Karpas-422 (cell line): ENCODE data around the gene SMO. TPM values are rescaled to one million over a fixed set of nuclear protein-coding genes. Genes with fewer than 3 reads are reported as not detected.

Source experiments
- DNase-seq: peaks from one replicate; pipeline ENCODE4 v3.0.0-alpha.2; 2015
- H2AFZ ChIP-seq: fragments of 200-600 bp; sonication (generic); 2 replicates; pipeline ENCODE4 v1.6.1; 2014; ENCODE audit warnings: antibody characterized with exemption, low read length, mixed read lengths
- H3K27ac ChIP-seq: fragments of 200-600 bp; sonication (generic); 2 replicates; pipeline ENCODE4 v1.5.1; 2014; ENCODE audit warnings: mild to moderate bottlenecking, low read length, moderate library complexity
- H3K27me3 ChIP-seq: fragments of 200-600 bp; sonication (generic); 2 replicates; pipeline ENCODE4 v1.6.1; 2014; ENCODE audit warnings: low read length, mixed read lengths
- H3K36me3 ChIP-seq: fragments of 200-600 bp; sonication (generic); 2 replicates; pipeline ENCODE4 v1.6.1; 2014; ENCODE audit warnings: low read length, mixed read lengths; ENCODE audit not compliant: insufficient read depth
- H3K4me1 ChIP-seq: fragments of 200-600 bp; sonication (generic); 2 replicates; pipeline ENCODE4 v1.6.1; 2014; ENCODE audit warnings: mild to moderate bottlenecking, low read length, mixed read lengths
- H3K4me2 ChIP-seq: fragments of 200-600 bp; sonication (generic); 2 replicates; pipeline ENCODE4 v1.6.1; 2014; ENCODE audit warnings: low read length, low read depth, mild to moderate bottlenecking; ENCODE audit not compliant: poor library complexity, severe bottlenecking
- H3K4me3 ChIP-seq: fragments of 200-600 bp; sonication (generic); 2 replicates; pipeline ENCODE4 v1.5.1; 2014; ENCODE audit warnings: mild to moderate bottlenecking, antibody characterized with exemption, low read length, mixed read lengths
- H3K79me2 ChIP-seq: fragments of 200-600 bp; sonication (generic); 2 replicates; pipeline ENCODE4 v1.6.1; 2014; ENCODE audit warnings: mild to moderate bottlenecking, low read length, mixed read lengths
- H3K9ac ChIP-seq: fragments of 200-600 bp; sonication (generic); 2 replicates; pipeline ENCODE4 v1.6.0; 2014; ENCODE audit warnings: low read length
- H3K9me2 ChIP-seq: fragments of 200-600 bp; sonication (generic), shearing (Covaris generic); replicated peaks from 2 replicates; pipeline ENCODE4 v1.6.0; 2014; ENCODE audit warnings: mild to moderate bottlenecking, low read length, moderate library complexity; ENCODE audit not compliant: insufficient read depth
- H3K9me3 ChIP-seq: fragments of 300-700, 200-600 bp; sonication (generic); 2 replicates; pipeline ENCODE4 v1.6.1; 2014; ENCODE audit warnings: low read length, mixed read lengths
- H4K20me1 ChIP-seq: fragments of 200-600 bp; sonication (generic); 2 replicates; pipeline ENCODE4 v1.6.1; 2014; ENCODE audit warnings: mild to moderate bottlenecking, antibody characterized with exemption, low read length, low read depth; ENCODE audit not compliant: insufficient read depth
- total RNA-seq: library from RNA; depleted of rRNA; stranded (reverse); fragments of >200 nt; shearing (Covaris generic); gene quantifications from 2 replicates; pipeline ENCODE4 v1.2.3, GENCODE V29; 2014; ENCODE audit warnings: low replicate concordance

SMO gene
- total RNA-seq, 1 experiment from 2014 or later = not detected

DNA sequence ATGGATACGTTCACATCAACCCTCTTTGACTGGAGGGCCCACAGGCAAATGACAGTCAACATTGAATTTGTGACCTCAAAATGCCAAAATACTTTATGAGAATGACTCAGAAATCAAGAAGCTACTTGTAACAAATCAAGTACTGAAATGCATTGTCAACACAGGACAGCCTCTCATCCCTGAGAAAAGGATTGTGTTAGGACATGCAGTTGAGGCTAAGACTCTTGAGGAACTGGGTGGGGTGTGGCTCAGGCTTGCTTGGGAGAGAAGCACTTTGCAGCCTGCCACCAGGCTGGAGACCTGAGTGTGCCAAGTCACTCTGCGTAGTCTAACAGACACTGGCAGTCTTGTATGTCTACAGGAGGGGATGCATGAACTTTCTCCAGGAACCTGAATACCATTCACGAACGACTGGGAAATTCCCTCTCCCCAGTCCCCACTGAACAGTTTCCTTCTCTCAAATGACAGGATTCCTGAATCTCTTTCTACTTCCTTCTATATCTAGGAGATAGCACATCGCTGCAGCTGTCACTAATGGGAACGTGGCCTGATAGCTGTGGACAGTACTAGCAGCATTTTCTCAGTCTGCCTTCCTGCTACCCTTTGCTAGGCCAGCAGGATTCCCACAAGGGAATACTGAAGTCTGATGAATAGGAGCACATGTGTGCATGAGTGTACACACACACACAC, 3.3 kb upstream of the SMO start:
- Histone ChIP-seq H3K9me3 (no peaks in the 10 kb centered on the region), H3K27ac (no peak overlapping the region), H4K20me1 (no peaks in the 10 kb centered on the region), H3K4me1 (no peaks in the 10 kb centered on the region), H2AFZ (no peak overlapping the region), H3K36me3 (no peaks in the 10 kb centered on the region), H3K4me2 (no peak overlapping the region), H3K79me2 (no peaks in the 10 kb centered on the region), H3K9me2 (no peaks in the 10 kb centered on the region), H3K27me3 (no peaks in the 10 kb centered on the region), H3K9ac (no peak overlapping the region), H3K4me3 (no peak overlapping the region)
- DNase-seq = no peak

DNA sequence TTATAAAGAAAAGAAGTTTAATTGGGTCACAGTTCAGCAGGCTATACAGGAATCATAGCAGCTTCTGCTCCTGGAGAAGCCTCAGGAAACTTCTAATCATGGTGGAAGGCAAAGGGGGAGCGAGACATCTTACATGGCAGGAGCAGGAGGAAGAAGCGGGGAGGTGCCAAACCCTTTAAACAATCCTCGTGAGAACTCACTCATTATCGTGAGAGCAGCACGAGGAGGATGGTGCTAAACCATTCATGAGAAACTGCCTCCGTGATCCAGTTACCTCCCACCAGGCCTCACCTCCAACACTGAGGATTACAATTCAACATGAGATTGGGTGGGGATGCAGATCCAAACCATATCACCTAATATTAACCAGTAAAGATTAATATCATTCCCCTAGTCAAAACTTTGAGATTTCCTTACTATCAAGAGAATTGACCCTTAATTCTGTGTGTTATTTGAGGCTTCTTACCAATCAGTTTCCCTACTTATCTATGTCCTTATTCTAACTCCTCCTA, 1.6 kb upstream of the SMO start:
- no peak overlapping the region for H3K27ac ChIP-seq
- no peaks in the 10 kb centered on the region for H3K9me2 ChIP-seq
- no peaks in the 10 kb centered on the region for H4K20me1 ChIP-seq
- H3K27me3 ChIP-seq = no peaks in the 10 kb centered on the region
- no peaks in the 10 kb centered on the region for H3K79me2 ChIP-seq
- no peak overlapping the region for H3K4me2 ChIP-seq
- no peak overlapping the region for H3K4me3 ChIP-seq
- no peaks in the 10 kb centered on the region for H3K9me3 ChIP-seq
- no peaks in the 10 kb centered on the region for H3K4me1 ChIP-seq
- H3K9ac ChIP-seq = no peak overlapping the region
- H3K36me3 ChIP-seq = no peaks in the 10 kb centered on the region
- no peak for DNase-seq
- no peak overlapping the region for H2AFZ ChIP-seq

DNA sequence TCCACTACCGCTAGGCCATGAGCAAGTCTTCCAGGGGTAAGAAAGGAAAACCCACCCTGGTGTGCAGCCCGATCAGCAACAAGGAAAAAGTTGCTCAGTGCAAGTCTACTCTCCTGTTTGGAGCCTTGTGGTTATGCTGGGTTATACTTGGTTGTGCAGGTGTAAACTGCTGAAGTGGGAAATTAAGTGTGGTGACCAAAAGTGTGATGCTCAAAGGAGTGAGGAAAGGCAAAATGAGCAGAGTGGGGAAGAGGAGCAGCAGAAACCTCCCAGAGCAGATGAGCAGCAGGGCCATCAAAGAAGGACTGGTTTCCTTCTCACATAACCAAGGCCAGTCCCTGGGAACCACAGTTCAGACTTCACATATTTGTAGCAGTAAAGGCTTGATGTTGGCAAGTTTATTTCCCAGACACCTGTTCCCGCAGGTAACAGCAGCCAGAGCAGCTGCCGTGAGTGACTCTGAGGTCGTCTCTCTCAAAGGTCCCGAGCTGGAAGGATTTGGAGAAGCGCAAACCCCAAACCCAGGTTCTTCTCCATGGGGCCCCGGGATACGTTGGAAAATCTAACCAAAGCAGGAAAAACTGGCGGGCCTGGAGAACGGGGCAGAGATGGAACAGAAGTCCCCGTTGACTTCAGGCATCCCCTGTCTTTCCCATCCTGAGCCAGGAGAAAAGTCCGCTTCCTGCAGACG, 607 bp upstream of the SMO start:
- H3K79me2 ChIP-seq = no peaks in the 10 kb centered on the region
- H3K4me3 ChIP-seq = no peak overlapping the region
- no peaks in the 10 kb centered on the region for H3K36me3 ChIP-seq
- no peaks in the 10 kb centered on the region for H3K9me2 ChIP-seq
- H3K4me1 ChIP-seq = no peaks in the 10 kb centered on the region
- no peak overlapping the region for H2AFZ ChIP-seq
- no peak overlapping the region for H3K4me2 ChIP-seq
- no peak for DNase-seq
- H3K9ac ChIP-seq = no peak overlapping the region
- no peak overlapping the region for H3K27ac ChIP-seq
- H3K9me3 ChIP-seq = no peaks in the 10 kb centered on the region
- no peaks in the 10 kb centered on the region for H4K20me1 ChIP-seq
- no peaks in the 10 kb centered on the region for H3K27me3 ChIP-seq

DNA sequence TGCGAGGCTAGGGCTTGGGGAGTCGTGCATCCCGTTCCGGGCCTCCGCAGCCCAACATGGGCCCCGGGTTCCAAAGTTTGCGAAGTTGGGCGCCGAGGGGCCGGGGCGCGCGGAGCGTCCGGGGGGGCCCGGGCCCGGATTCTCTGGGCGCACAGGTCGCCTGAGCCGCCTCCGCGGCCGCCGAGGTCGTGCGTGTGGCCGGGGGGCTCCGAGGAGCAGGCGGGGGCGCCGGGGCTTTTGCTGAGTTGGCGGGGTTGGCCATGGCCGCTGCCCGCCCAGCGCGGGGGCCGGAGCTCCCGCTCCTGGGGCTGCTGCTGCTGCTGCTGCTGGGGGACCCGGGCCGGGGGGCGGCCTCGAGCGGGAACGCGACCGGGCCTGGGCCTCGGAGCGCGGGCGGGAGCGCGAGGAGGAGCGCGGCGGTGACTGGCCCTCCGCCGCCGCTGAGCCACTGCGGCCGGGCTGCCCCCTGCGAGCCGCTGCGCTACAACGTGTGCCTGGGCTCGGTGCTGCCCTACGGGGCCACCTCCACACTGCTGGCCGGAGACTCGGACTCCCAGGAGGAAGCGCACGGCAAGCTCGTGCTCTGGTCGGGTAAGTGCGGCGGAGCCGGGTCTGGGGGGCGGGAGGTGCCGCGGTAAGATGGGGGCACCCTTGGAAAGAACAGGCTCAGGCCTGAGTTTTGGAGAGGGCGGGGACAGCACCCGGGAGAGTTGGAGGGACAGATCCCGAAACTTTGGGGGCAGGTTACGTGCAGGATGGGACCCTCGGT, 643 bp downstream of the SMO start:
- H4K20me1 ChIP-seq = no peaks in the 10 kb centered on the region
- no peaks in the 10 kb centered on the region for H3K4me1 ChIP-seq
- no peak overlapping the region for H3K4me2 ChIP-seq
- H3K36me3 ChIP-seq = no peaks in the 10 kb centered on the region
- H3K9me3 ChIP-seq = no peaks in the 10 kb centered on the region
- H3K9ac ChIP-seq = no peak overlapping the region
- no peaks in the 10 kb centered on the region for H3K9me2 ChIP-seq
- no peaks in the 10 kb centered on the region for H3K27me3 ChIP-seq
- no peak for DNase-seq
- no peak overlapping the region for H2AFZ ChIP-seq
- H3K4me3 ChIP-seq = no peak overlapping the region
- H3K27ac ChIP-seq = no peak overlapping the region
- no peaks in the 10 kb centered on the region for H3K79me2 ChIP-seq

DNA sequence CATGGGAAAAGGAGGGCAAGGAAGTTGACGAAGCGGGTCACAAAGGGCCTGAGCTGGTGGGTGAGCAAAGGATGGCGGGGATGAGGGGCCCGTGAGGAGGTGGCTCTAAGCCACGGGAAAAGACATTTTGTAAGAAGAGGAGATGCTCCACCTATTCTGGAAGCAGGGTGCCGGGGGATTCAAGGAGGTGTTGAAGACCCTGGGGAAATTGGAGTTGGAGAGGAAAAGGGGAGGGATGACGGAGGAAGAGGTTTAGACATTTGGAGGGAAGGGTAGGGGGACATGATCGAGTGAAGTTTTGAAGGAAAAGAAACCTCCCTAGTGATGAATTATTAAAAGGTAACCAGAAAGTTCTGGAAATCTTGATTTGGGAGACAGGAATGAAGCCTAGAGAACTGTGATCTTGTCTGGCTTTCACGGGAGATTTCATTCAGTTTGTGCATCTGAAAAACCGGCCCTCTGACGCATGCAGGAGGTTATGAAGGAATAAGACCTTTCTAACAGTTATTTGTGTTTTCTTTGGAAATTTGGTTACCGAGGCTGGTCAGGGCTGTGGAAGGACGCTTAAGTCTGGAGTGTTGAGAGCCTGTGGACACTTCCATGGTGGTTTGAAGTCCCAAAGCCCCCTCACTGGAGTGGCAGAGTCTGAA, 1.4 kb downstream of the SMO start:
- Histone ChIP-seq H3K79me2 (no peaks in the 10 kb centered on the region), H3K4me3 (no peak overlapping the region), H4K20me1 (no peaks in the 10 kb centered on the region), H3K9me2 (no peaks in the 10 kb centered on the region), H3K36me3 (no peaks in the 10 kb centered on the region), H3K4me2 (no peak overlapping the region), H3K9me3 (no peaks in the 10 kb centered on the region), H2AFZ (no peak overlapping the region), H3K27me3 (no peaks in the 10 kb centered on the region), H3K9ac (no peak overlapping the region), H3K4me1 (no peaks in the 10 kb centered on the region), H3K27ac (no peak overlapping the region)
- DNase-seq = no peak

DNA sequence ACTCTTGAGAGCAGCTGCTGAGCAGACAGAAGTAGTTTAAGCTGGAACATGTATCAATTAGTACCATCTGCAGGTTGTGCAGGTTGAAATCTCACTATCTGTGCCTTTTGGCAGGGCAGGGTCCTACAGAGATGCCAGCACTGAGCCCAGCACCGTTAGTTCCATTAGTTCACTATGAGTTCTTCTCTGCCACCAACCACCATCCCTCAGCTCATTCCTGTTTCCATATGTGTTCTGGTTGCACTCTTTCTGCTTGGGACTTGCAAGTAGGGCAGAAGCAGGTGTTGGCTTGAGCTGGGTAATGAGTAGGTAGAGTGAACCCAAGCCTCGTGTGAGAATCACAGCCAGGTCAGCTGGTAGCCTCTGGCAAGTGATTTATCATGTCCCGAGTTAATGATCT, 2.8 kb downstream of the SMO start:
- no peak for DNase-seq
- no peak overlapping the region for H3K4me3 ChIP-seq
- H3K27ac ChIP-seq = no peak overlapping the region
- H3K9ac ChIP-seq = no peak overlapping the region
- H3K9me2 ChIP-seq = no peaks in the 10 kb centered on the region
- no peaks in the 10 kb centered on the region for H4K20me1 ChIP-seq
- no peak overlapping the region for H3K4me2 ChIP-seq
- no peak overlapping the region for H2AFZ ChIP-seq
- H3K79me2 ChIP-seq = no peaks in the 10 kb centered on the region
- H3K9me3 ChIP-seq = no peaks in the 10 kb centered on the region
- no peaks in the 10 kb centered on the region for H3K27me3 ChIP-seq
- no peaks in the 10 kb centered on the region for H3K36me3 ChIP-seq
- no peaks in the 10 kb centered on the region for H3K4me1 ChIP-seq

DNA sequence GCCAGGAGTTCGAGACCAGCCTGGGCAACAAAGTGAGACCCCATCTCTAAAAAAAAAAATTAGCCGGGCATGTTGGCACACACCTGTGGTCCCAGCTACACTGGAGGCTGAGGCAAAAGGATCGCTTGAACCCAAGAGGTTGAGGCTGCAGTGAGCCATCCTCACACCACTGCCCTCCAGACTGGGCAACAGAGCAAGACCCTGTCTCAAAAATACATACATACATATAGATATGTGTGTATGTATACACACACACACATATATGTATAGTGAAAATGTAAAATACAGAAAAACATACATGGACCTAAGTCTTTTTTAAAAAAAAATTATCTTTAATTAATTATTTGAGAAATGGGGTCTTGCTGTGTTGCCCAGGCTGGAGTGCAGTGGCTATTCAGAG, 5.5 kb downstream of the SMO start:
- no peaks in the 10 kb centered on the region for H4K20me1 ChIP-seq
- DNase-seq = no peak
- H3K9me3 ChIP-seq = no peaks in the 10 kb centered on the region
- H3K27ac ChIP-seq = no peak overlapping the region
- no peaks in the 10 kb centered on the region for H3K36me3 ChIP-seq
- H3K27me3 ChIP-seq = no peaks in the 10 kb centered on the region
- no peaks in the 10 kb centered on the region for H3K79me2 ChIP-seq
- no peaks in the 10 kb centered on the region for H3K9me2 ChIP-seq
- H3K4me3 ChIP-seq = no peak overlapping the region
- no peak overlapping the region for H3K9ac ChIP-seq
- no peak overlapping the region for H2AFZ ChIP-seq
- no peak overlapping the region for H3K4me2 ChIP-seq
- no peaks in the 10 kb centered on the region for H3K4me1 ChIP-seq

DNA sequence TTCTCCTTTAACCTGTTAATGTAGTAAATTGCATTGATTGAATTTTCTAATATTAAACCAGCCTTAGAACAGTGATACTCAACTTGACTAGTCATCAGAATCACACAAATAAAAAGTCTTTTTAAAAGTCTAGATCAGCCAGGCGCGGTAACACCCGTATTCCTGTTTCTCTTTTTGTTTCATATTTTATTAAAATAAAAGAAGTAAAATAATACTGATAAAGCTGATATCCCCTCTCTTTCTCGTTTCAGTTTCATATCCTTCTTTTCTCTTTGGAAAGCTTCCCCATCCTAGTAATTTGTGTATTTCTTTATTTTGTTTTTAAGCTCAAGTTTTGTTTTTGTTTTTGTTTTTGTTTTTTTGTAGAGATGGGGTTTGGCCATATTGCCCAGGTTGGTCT, 9.3 kb downstream of the SMO start:
- no peaks in the 10 kb centered on the region for H3K27me3 ChIP-seq
- H3K9ac ChIP-seq = no peak overlapping the region
- H4K20me1 ChIP-seq = no peaks in the 10 kb centered on the region

More for the DNA sequence above, 9.3 kb downstream of the SMO start:
- Histone ChIP-seq H3K9me3 (no peaks in the 10 kb centered on the region), H3K79me2 (no peaks in the 10 kb centered on the region), H2AFZ (no peak overlapping the region), H3K4me2 (no peak overlapping the region), H3K36me3 (no peaks in the 10 kb centered on the region), H3K4me3 (no peak overlapping the region), H3K9me2 (no peaks in the 10 kb centered on the region), H3K4me1 (no peaks in the 10 kb centered on the region), H3K27ac (no peak overlapping the region)
- no peak for DNase-seq
